ENCODE measurements around the gene NFKBIZ. TPM values are rescaled to one million over a fixed set of nuclear protein-coding genes. Genes with fewer than 3 reads are reported as not detected.

The NFKBIZ gene
- total RNA-seq, 1 experiment from 2014 or later = 63.0 TPM

- no peak for DNase-seq
- Histone ChIP-seq H3K9me3 (ENCODE audit: low read length) (no peaks in the 10 kb centered on the region), H3K4me2 (ENCODE audit: low read length) (no peak overlapping the region), H3K9me2 (replicated peaks; ENCODE audit: low read length) (no peaks in the 10 kb centered on the region), H2AFZ (ENCODE audit: low read length) (no peak overlapping the region), H3K27ac (ENCODE audit: low read length) (no peak overlapping the region), H3K79me2 (ENCODE audit: low read length) (no peaks in the 10 kb centered on the region), H3K36me3 (ENCODE audit: low read depth, low read length) (peaks cover 8% of the 10 kb centered on the region), H3K27me3 (ENCODE audit: low read length) (no peaks in the 10 kb centered on the region), H3F3A (ENCODE audit: low read length, unreplicated experiment) (no peaks in the 10 kb centered on the region), H4K20me1 (ENCODE audit: low read length) (no peaks in the 10 kb centered on the region), H3K4me1 (ENCODE audit: insufficient read depth, low read length) (no peaks in the 10 kb centered on the region; the same call in 1 of the 2 replicates), H3K4me3 (ENCODE audit: low read length) (no peak overlapping the region), H3K9ac (ENCODE audit: low read length) (no peak overlapping the region)
- intact Hi-C loops (cut with micrococcal nuclease) = loop anchor here (2.0 kb wide), 1 partner anchor 107 kb away; no protein-coding TSS in a partner anchor
- POLR2A ChIA-PET (ENCODE audit: unreplicated experiment) = no interaction called here
- BruUV-seq (replicated peaks) = no TSS peak
- no peak for ATAC-seq
- TF ChIP-seq, protein P1, sequence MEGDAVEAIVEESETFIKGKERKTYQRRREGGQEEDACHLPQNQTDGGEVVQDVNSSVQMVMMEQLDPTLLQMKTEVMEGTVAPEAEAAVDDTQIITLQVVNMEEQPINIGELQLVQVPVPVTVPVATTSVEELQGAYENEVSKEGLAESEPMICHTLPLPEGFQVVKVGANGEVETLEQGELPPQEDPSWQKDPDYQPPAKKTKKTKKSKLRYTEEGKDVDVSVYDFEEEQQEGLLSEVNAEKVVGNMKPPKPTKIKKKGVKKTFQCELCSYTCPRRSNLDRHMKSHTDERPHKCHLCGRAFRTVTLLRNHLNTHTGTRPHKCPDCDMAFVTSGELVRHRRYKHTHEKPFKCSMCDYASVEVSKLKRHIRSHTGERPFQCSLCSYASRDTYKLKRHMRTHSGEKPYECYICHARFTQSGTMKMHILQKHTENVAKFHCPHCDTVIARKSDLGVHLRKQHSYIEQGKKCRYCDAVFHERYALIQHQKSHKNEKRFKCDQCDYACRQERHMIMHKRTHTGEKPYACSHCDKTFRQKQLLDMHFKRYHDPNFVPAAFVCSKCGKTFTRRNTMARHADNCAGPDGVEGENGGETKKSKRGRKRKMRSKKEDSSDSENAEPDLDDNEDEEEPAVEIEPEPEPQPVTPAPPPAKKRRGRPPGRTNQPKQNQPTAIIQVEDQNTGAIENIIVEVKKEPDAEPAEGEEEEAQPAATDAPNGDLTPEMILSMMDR (conservative IDR thresholded peaks at IDR 0.05; ENCODE audit: low read depth, low read length) = no peak
- TF ChIP-seq EZH2 (IDR thresholded peaks at IDR 0.05; ENCODE audit: low read length, unreplicated experiment) (no peak), EZH2phosphoT487 (IDR thresholded peaks at IDR 0.05; ENCODE audit: borderline replicate concordance, low read length) (no peak)
- CTCF ChIA-PET = interaction anchor here (0.6 to 1.9 kb wide), 2 partner anchors 108 to 423 kb away, joined by 3 to 12 read pairs; no protein-coding TSS in a partner anchor
Measured at GRCh38 chr3:101802179-101802578, 47.1 kb upstream of the NFKBIZ start.

DNA sequence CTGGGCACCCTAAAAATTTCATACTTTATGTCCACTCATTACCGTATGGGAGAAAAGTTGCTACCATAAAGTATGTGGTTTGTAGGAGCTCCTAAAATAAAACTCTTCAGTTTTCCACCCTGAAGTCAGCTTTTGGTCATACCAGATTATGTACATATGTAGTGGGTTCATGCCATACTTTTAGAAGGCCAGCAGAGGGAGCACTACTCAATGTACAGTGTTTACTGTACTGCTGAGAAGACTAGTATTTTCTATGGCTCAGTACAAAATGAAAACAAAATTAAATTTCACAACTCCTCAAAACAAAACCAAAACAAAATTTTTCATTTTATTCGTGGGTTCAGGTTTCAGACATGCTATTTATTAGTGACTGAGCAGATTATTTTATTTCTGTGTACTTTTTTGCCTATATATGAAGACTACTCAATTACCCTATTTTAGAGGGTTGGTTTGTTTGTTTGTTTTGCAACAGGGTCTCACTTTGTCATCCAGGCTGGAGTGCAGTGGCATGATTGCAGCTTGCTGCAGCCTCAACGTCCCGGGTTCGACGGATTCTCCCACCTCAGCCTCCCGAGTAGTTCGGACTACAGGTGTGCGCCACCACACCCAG is 46.0 kb upstream of the NFKBIZ start:
- BruUV-seq (replicated peaks) = no TSS peak
- ATAC-seq = peak; percentile 100

More for the DNA sequence above, 46.0 kb upstream of the NFKBIZ start:
- H4K20me1 ChIP-seq (ENCODE audit: low read length) = no peaks in the 10 kb centered on the region
- no peak overlapping the region for H2AFZ ChIP-seq (ENCODE audit: low read length)
- no peaks in the 10 kb centered on the region for H3K27me3 ChIP-seq (ENCODE audit: low read length)
- H3K4me3 ChIP-seq (ENCODE audit: low read length) = no peak overlapping the region
- H3K79me2 ChIP-seq (ENCODE audit: low read length) = no peaks in the 10 kb centered on the region
- ChIA-PET CTCF (interaction anchor here (0.6 to 1.9 kb wide), 7 partner anchors 11 to 746 kb away, joined by 3 to 12 read pairs (median 4); no protein-coding TSS in a partner anchor), POLR2A (ENCODE audit: unreplicated experiment) (interaction anchor here (0.6 kb wide), 1 partner anchor 423 kb away, joined by 3 read pairs; no protein-coding TSS in a partner anchor)
- intact Hi-C loops (cut with micrococcal nuclease) = loop anchor here (2.0 kb wide), 1 partner anchor 108 kb away; no protein-coding TSS in a partner anchor
- no peak for TF ChIP-seq EZH2 (IDR thresholded peaks at IDR 0.05; ENCODE audit: low read length, unreplicated experiment)
- TF ChIP-seq EZH2phosphoT487 (IDR thresholded peaks at IDR 0.05; ENCODE audit: borderline replicate concordance, low read length) = no peak
- TF ChIP-seq, protein P1 (conservative IDR thresholded peaks at IDR 0.05; ENCODE audit: low read depth, low read length) = peak; percentile 92
- H3K36me3 ChIP-seq (ENCODE audit: low read depth, low read length) = peaks cover 8% of the 10 kb centered on the region
- no peaks in the 10 kb centered on the region for H3F3A ChIP-seq (ENCODE audit: low read length, unreplicated experiment)
- no peaks in the 10 kb centered on the region for H3K9me2 ChIP-seq (replicated peaks; ENCODE audit: low read length)
- no peaks in the 10 kb centered on the region for H3K9me3 ChIP-seq (ENCODE audit: low read length)
- H3K4me1 ChIP-seq (ENCODE audit: insufficient read depth, low read length) = no peaks in the 10 kb centered on the region; the same call in 1 of the 2 replicates
- no peak overlapping the region for H3K27ac ChIP-seq (ENCODE audit: low read length)
- DNase-seq = peak; percentile 85
- H3K9ac ChIP-seq (ENCODE audit: low read length) = no peak overlapping the region
- no peak overlapping the region for H3K4me2 ChIP-seq (ENCODE audit: low read length)

All from PC-3 (cell line).